Ectodermal cell (in vitro differentiated cells): ENCODE results near the gene GABRB1.
"Not testable (repeated sequence)": the region's sequence is repeated elsewhere in the genome, so short reads cannot be mapped to it uniquely, and the experiment has no call there.

Source experiments
- H3K27ac ChIP-seq: 2 replicates; pipeline ENCODE4 v1.7.0; 2013; ENCODE audit warnings: mild to moderate bottlenecking, low read depth, low read length; ENCODE audit not compliant: insufficient read depth, poor library complexity, severe bottlenecking
- H3K27me3 ChIP-seq: 2 replicates; pipeline ENCODE4 v1.7.0; 2013; ENCODE audit warnings: mild to moderate bottlenecking, low read length; ENCODE audit not compliant: insufficient read depth, control insufficient read depth, poor library complexity, severe bottlenecking
- H3K36me3 ChIP-seq: one replicate; pipeline ENCODE4 v1.7.0; 2013; ENCODE audit warnings: low read length; ENCODE audit not compliant: control insufficient read depth, insufficient read depth
- H3K4me1 ChIP-seq: one replicate; pipeline ENCODE4 v1.7.0; 2013; ENCODE audit warnings: low read length; ENCODE audit not compliant: control insufficient read depth, insufficient read depth
- H3K4me3 ChIP-seq: 2 replicates; pipeline ENCODE4 v1.7.0; 2013; ENCODE audit warnings: low read depth, low read length, control low read depth; ENCODE audit not compliant: insufficient read depth
- H3K9me3 ChIP-seq: 2 replicates; pipeline ENCODE4 v1.7.0; 2013; ENCODE audit warnings: mild to moderate bottlenecking, low read length, moderate library complexity; ENCODE audit not compliant: control insufficient read depth
- WGBS, 2 experiments: methylation state at CpG; one replicate each; pipeline ENCODE4 v1.1.7; 2013; ENCODE audit warnings: missing lambda C conversion rate in 2 of 2; 5-methylcytosine and 5-hydroxymethylcytosine counted together

Gene GABRB1

DNA sequence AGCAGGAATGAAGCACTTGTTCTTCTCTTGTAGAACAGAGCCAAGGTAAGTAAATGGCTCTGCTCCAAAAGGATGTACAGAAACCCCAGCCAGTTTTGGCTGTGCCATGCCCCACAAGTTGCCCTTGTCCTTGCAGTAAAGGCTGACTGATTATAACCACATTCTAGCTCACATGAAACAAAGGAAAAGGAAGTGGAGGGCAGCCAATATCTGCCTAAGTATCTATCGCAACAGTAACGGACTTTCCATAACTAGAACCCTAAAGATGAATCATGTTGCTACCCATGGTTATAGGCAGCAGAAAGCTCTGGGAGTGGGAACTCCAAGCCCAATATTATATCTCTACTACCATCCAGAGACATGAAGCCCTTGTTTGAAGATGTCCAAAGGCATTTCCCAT is 336.4 kb downstream of the GABRB1 start:
- Histone ChIP-seq H3K4me1 (no peaks in the 10 kb centered on the region), H3K27ac (no peak overlapping the region), H3K36me3 (no peaks in the 10 kb centered on the region), H3K4me3 (no peak overlapping the region), H3K27me3 (no peaks in the 10 kb centered on the region), H3K9me3 (no peaks in the 10 kb centered on the region)
- 90 to 91% methylated on average over 2 of the region's 2 CpGs for WGBS, 2 experiments

DNA sequence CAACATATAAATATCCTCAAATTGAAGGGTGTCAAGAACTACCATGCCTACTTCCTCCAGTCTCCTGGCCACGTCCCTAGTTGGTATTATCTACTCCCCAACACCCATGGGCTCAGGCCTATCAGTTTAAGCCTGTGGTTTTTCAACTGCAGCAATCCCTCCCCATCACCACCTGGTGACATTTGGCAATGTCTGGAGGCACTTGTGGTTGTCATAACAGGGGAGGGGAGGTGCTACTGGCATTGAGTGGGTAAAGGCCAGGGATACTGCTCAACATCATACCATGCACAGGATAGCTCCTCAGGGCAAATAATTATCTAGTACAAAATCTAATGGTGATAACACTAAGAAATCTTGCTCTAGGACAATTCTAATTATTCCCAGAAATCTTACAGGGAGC is 336.8 kb downstream of the GABRB1 start:
- 88 to 89% methylated on average over 1 of the region's 1 CpG for WGBS, 2 experiments
- Histone ChIP-seq H3K4me1 (no peaks in the 10 kb centered on the region), H3K27ac (no peak overlapping the region), H3K36me3 (no peaks in the 10 kb centered on the region), H3K4me3 (no peak overlapping the region), H3K27me3 (no peaks in the 10 kb centered on the region), H3K9me3 (no peaks in the 10 kb centered on the region)

GRCh38 chr4:47372561-47372960 is 341.2 kb downstream of the GABRB1 start:
- Histone ChIP-seq H3K9me3 (no peaks in the 10 kb centered on the region), H3K4me3 (no peak overlapping the region), H3K36me3 (no peaks in the 10 kb centered on the region), H3K27me3 (no peaks in the 10 kb centered on the region), H3K4me1 (no peaks in the 10 kb centered on the region), H3K27ac (no peak overlapping the region)
- WGBS, 2 experiments: 96% methylated on average over 2 of the region's 2 CpGs

DNA sequence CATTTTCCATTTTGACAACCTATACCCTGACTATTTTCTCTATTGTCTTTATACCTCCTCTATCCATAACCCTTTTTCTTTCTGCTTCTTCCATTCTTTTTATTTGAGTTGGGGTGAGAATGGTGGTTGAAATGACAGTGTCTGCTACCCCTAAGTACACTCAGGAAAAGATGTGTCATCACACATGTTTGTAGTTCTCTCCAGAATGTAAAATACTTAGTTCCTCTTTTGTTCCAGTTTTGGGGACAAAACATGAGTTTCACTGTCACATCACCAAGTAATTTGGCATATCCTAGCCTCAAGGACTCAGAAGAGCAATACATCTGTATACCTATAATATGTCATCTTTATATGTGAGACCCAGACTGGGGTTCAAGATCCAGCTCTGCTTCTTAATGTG is 341.8 kb downstream of the GABRB1 start:
- Histone ChIP-seq H3K4me1 (no peaks in the 10 kb centered on the region), H3K4me3 (no peak overlapping the region), H3K27ac (no peak overlapping the region), H3K9me3 (no peaks in the 10 kb centered on the region), H3K27me3 (no peaks in the 10 kb centered on the region), H3K36me3 (no peaks in the 10 kb centered on the region)

DNA sequence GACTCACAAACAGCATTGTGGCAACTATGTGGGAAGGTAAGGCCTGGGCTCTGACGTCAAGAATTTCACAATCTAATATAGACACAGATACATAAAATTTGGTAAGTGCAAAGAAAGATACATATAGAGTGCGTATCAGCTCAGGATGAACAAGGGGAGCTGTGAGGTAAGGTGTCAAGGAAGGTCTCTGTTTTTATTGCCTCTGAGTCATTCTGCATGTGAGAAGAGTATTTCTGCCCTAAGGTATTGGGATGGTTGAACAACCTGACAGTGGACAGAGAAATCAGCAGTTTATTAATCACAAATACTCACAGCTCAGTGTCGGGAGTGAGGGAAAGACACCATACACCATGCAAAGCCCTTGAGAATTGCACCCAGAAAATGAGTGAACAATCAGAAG is 342.3 kb downstream of the GABRB1 start:
- no peaks in the 10 kb centered on the region for H3K4me1 ChIP-seq
- 88 to 100% methylated on average over 2 to 3 of the region's 3 CpGs for WGBS, 2 experiments
- no peaks in the 10 kb centered on the region for H3K36me3 ChIP-seq
- H3K9me3 ChIP-seq: no peaks in the 10 kb centered on the region
- H3K27me3 ChIP-seq: no peaks in the 10 kb centered on the region
- no peak overlapping the region for H3K4me3 ChIP-seq
- no peak overlapping the region for H3K27ac ChIP-seq

- Histone ChIP-seq H3K4me1 (no peaks in the 10 kb centered on the region), H3K36me3 (no peaks in the 10 kb centered on the region), H3K27me3 (no peaks in the 10 kb centered on the region), H3K4me3 (no peak overlapping the region), H3K27ac (no peak overlapping the region), H3K9me3 (no peaks in the 10 kb centered on the region)
- 96% methylated on average over 1 of the region's 1 CpG for WGBS, 2 experiments
These were observed 343.1 kb downstream of the GABRB1 start for GRCh38 chr4:47374477-47374876.

GRCh38 chr4:47378021-47378530 is 346.7 kb downstream of the GABRB1 start:
- not testable (repeated sequence) for H3K36me3 ChIP-seq, H3K4me1 ChIP-seq, H3K27ac ChIP-seq, H3K27me3 ChIP-seq, H3K9me3 ChIP-seq, H3K4me3 ChIP-seq
- WGBS, 2 experiments: 95 to 98% methylated on average over 37 of the region's 37 CpGs

DNA sequence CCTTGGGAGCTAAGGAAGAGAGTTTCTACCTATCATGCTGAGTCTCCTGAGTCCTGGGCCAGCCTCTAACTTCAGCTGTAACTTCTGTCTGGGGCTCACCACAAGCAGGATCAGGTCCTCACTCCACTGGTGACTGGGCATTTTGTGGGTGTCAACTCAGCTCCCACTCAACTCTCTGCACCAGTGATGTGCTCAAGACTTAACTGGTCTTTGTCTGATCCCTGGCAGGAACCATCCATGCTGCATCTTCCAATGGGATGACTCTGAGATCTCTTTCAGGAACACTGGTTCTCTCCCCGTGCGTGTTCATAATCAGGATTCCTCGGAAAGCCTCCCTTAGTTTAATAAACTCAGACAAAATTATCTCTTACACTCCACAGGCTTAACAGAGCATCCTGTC is 349.8 kb downstream of the GABRB1 start:
- H3K27ac ChIP-seq: no peak overlapping the region
- H3K4me3 ChIP-seq: no peak overlapping the region
- no peaks in the 10 kb centered on the region for H3K9me3 ChIP-seq
- no peaks in the 10 kb centered on the region for H3K27me3 ChIP-seq
- H3K4me1 ChIP-seq: no peaks in the 10 kb centered on the region
- 91% methylated on average over 3 of the region's 3 CpGs for WGBS, 2 experiments
- H3K36me3 ChIP-seq: no peaks in the 10 kb centered on the region

- 90 to 91% methylated on average over 2 of the region's 2 CpGs for WGBS, 2 experiments
- no peaks in the 10 kb centered on the region for H3K9me3 ChIP-seq
- no peak overlapping the region for H3K27ac ChIP-seq
- H3K36me3 ChIP-seq: no peaks in the 10 kb centered on the region
- no peaks in the 10 kb centered on the region for H3K4me1 ChIP-seq
- H3K27me3 ChIP-seq: no peaks in the 10 kb centered on the region
- no peak overlapping the region for H3K4me3 ChIP-seq
These were observed 351.5 kb downstream of the GABRB1 start for GRCh38 chr4:47382846-47383360.

DNA sequence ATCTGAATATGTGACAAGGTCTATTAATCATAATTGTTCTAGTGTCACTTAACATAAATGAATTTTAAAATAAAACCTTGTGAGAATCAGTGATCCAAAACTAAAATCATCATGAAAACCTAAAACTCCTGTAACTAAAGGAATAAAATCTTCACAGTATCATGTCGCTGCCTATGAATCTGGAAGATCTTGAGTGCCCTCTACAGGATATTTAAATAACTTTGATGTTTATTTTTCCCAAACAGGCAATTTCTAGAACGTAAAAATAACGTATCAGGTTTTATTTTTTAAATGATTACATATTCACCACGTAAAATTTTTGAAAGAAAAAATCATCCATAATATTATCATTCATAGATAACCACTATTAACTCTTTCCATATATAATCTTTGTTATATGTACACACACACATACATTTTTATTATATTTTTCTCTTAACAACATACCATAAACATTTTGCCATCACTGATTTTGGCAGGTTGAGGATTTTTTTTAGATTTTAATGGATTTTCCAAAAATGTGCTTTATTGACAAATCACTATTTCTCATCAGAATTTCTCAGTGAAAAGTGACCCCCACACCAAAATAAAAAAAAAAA is 352.6 kb downstream of the GABRB1 start:
- Histone ChIP-seq H3K4me1 (no peaks in the 10 kb centered on the region), H3K27me3 (no peaks in the 10 kb centered on the region), H3K27ac (no peak overlapping the region), H3K9me3 (no peaks in the 10 kb centered on the region), H3K4me3 (no peak overlapping the region), H3K36me3 (no peaks in the 10 kb centered on the region)
- WGBS, 2 experiments: 0 to 43% methylated on average over 1 to 2 of the region's 4 CpGs

- 100% methylated on average over 1 of the region's 1 CpG; no CpG with 5 or more reads in 1 of the 2 experiments for WGBS, 2 experiments
- no peak overlapping the region for H3K27ac ChIP-seq
- H3K36me3 ChIP-seq: no peaks in the 10 kb centered on the region
- H3K27me3 ChIP-seq: no peaks in the 10 kb centered on the region
- no peaks in the 10 kb centered on the region for H3K4me1 ChIP-seq
- H3K9me3 ChIP-seq: no peaks in the 10 kb centered on the region
- no peak overlapping the region for H3K4me3 ChIP-seq
These were observed 354.8 kb downstream of the GABRB1 start for GRCh38 chr4:47386146-47386545.
